Adrenal gland (tissue), 5 donors: Measurements from ENCODE around the gene METTL14.

Source experiments
- POLR2A ChIP-seq, 2 donors: fragments of 450-650 bp; IDR thresholded peaks; one replicate each; pipeline ENCODE4 v1.6.1; 2017; ENCODE audit warnings: antibody characterized with exemption in 2 of 2, mild to moderate bottlenecking in 2 of 2, moderate library complexity in 1 of 2
- TF ChIP-seq, protein P1 (sequence below), 6 experiments: fragments of 450-650 bp in 4 of 6; fragments of 200-600 bp in 2 of 6; sonication (generic) in 1 of 6; IDR thresholded peaks; 1 replicate in 5 of 6; 2 replicates in 1 of 6; pipeline versions ENCODE4 v1.5.1 to v1.8.0; 2016 to 2021; ENCODE audit warnings: antibody characterized with exemption in 6 of 6, mild to moderate bottlenecking in 2 of 6, moderate library complexity in 1 of 6
- donor health status: DM: no; HTN: no; CAD: no.

DNA sequence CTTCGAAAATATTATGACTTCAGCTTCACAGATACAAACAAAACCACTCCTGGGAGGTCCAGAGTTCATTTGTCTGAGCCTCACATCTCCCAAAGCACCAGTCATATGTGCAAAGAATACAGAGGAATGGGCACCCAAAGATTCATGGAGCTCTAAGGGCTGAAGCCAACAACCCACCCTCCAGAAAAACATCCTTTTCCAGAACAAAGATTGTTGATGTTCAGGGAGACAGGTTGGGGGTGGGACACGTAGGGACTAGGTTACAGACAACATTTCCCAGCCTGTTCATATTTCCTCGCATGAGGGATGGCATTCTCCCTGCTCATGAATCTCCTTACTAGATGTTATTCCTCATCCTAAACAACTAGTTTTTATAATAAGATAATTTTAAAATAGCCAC is 71.2 kb downstream of the METTL14 start:
- TF ChIP-seq, protein P1, sequence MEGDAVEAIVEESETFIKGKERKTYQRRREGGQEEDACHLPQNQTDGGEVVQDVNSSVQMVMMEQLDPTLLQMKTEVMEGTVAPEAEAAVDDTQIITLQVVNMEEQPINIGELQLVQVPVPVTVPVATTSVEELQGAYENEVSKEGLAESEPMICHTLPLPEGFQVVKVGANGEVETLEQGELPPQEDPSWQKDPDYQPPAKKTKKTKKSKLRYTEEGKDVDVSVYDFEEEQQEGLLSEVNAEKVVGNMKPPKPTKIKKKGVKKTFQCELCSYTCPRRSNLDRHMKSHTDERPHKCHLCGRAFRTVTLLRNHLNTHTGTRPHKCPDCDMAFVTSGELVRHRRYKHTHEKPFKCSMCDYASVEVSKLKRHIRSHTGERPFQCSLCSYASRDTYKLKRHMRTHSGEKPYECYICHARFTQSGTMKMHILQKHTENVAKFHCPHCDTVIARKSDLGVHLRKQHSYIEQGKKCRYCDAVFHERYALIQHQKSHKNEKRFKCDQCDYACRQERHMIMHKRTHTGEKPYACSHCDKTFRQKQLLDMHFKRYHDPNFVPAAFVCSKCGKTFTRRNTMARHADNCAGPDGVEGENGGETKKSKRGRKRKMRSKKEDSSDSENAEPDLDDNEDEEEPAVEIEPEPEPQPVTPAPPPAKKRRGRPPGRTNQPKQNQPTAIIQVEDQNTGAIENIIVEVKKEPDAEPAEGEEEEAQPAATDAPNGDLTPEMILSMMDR (IDR thresholded peaks at IDR 0.05) = no peak
- no peak for TF ChIP-seq POLR2A (IDR thresholded peaks at IDR 0.05)
